Tibial artery (tissue), 4 donors: ENCODE results near the gene NINJ1.

Experiments used
- DNase-seq, 2 donors: peaks; one replicate each; pipeline ENCODE4 v3.0.0-alpha.2; 2019
- H3K27ac ChIP-seq, 2 donors: fragments of 200-600 bp; sonication (generic) in 1 of 2; 1 replicate in 1 of 2; 2 replicates in 1 of 2; pipeline ENCODE4 v1.5.1; 2018 to 2019; ENCODE audit warnings: mild to moderate bottlenecking in 1 of 2
- H3K27me3 ChIP-seq, 2 donors: fragments of 200-600 bp; sonication (generic) in 1 of 2; one replicate each; pipeline versions ENCODE4 v1.5.1 to v1.6.0; 2016 to 2019
- H3K36me3 ChIP-seq, 3 donors: fragments of 200-600 bp; sonication (generic) in 2 of 3; one replicate each; pipeline ENCODE4 v1.5.1; 2016 to 2019; ENCODE audit warnings: mild to moderate bottlenecking in 2 of 3
- H3K4me1 ChIP-seq, 4 donors: fragments of 200-600 bp; sonication (generic) in 2 of 4; 1 replicate in 3 of 4; 2 replicates in 1 of 4; pipeline ENCODE4 v1.5.1; 2016 to 2019
- H3K4me3 ChIP-seq, 2 donors: fragments of 200-600 bp; sonication (generic) in 1 of 2; 1 replicate in 1 of 2; 2 replicates in 1 of 2; pipeline ENCODE4 v1.5.1; 2018 to 2019; ENCODE audit warnings: mild to moderate bottlenecking in 2 of 2
- H3K9me3 ChIP-seq, 3 donors: fragments of 200-600 bp; sonication (generic) in 1 of 3; one replicate each; pipeline ENCODE4 v1.5.1; 2016 to 2019
- intact Hi-C: fragments of 100-400 bp; cut with DNase I; formaldehyde crosslinking; loops from one replicate; pipeline ENCODE4 v1.15.0; 2023; ENCODE audit warnings: low total_unique reads
- TF ChIP-seq, protein P1 (sequence below), 2 experiments: fragments of 200-600 bp in 1 of 2; fragments of 450-650 bp in 1 of 2; IDR thresholded peaks; one replicate each; pipeline ENCODE4 v1.5.1; 2017 to 2019; ENCODE audit warnings: antibody characterized with exemption in 2 of 2, mild to moderate bottlenecking in 1 of 2, moderate library complexity in 1 of 2

Gene NINJ1

DNA sequence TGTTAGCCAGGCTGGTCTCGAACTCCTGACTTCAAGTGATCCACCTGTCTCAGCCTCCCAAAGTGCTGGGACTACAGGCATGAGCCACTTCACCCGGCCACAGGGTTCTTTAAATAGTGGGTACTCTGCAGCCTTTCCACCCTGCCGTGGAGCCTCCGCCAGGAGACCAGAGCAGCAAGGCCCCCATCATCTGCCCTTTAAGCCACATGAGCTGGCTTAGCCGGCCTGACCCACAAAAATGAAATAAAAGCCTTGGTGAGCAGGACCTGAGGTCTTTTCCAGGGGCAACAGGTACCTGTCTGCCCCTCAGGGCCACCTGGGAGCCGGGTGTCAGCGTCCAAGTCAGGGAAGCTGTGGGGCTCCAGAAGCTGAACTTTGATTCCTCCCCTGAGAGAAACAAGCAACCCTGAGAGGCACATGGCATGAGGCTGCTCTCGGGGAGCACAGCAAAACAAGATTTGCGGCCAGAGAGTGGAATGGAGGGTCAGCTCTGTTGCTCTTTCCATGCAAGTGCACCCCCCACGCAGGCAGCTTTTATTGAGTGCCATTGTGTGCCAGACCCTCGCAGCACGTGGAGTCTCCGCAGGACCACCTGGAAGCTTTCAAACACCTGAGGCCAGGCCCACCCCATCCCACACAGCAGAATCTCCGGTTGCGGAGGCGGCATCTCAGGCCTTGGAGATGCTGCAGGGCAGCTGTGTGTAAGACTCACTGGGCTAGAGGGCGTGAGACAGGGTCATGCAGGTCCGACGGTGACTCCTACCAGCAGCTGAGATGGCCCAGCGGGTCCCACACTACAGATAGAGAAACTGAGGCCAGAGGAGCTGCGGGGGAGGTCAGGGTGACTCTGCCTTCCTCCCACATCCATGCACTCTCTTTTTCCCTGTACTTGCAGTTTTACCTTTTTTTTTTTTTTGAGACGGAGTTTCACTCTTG, 45.1 kb upstream of the NINJ1 start:
- Histone ChIP-seq H3K4me1 (peaks cover 0 to 10% (median 8%) of the 10 kb centered on the region in 4 donors), H3K27me3 (peaks cover 0 to 9% of the 10 kb centered on the region in 2 donors), H3K9me3 (no peaks in the 10 kb centered on the region), H3K36me3 (no peaks in the 10 kb centered on the region), H3K4me3 (no peak overlapping the region), H3K27ac (no peak overlapping the region)
- intact Hi-C loops, result no loop called here
- TF ChIP-seq, protein P1, sequence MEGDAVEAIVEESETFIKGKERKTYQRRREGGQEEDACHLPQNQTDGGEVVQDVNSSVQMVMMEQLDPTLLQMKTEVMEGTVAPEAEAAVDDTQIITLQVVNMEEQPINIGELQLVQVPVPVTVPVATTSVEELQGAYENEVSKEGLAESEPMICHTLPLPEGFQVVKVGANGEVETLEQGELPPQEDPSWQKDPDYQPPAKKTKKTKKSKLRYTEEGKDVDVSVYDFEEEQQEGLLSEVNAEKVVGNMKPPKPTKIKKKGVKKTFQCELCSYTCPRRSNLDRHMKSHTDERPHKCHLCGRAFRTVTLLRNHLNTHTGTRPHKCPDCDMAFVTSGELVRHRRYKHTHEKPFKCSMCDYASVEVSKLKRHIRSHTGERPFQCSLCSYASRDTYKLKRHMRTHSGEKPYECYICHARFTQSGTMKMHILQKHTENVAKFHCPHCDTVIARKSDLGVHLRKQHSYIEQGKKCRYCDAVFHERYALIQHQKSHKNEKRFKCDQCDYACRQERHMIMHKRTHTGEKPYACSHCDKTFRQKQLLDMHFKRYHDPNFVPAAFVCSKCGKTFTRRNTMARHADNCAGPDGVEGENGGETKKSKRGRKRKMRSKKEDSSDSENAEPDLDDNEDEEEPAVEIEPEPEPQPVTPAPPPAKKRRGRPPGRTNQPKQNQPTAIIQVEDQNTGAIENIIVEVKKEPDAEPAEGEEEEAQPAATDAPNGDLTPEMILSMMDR (IDR thresholded peaks at IDR 0.05), result no peak
- DNase-seq, result no peak

GRCh38 chr9:93177676-93178075, 43.6 kb upstream of the NINJ1 start:
- intact Hi-C loops, result no loop called here
- Histone ChIP-seq H3K36me3 (no peaks in the 10 kb centered on the region), H3K9me3 (no peaks in the 10 kb centered on the region), H3K4me1 (no peaks in the 10 kb centered on the region), H3K4me3 (no peak overlapping the region), H3K27me3 (peaks cover 0 to 9% of the 10 kb centered on the region in 2 donors), H3K27ac (no peak overlapping the region)
- TF ChIP-seq, protein P1 (IDR thresholded peaks at IDR 0.05), result no peak
- no peak for DNase-seq

DNA sequence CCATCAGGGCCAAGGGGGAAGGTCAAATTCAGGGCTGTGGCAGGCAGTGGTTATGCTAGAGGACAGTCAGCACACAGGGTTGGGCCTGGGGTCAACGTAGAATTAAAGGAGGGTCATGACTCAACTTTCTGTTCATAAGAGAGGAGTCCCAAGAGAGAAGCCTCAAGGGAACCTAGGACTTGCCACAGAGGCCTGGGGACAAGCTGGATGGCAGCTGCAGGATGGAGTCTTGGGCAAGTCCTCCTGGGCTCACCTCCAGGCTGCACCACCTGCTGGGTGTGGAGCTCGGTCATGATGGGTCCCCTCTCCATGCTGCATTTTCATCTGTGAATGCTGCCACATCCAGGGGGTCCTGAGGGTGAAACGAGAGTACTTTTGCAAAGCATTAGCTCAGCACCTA, 40.9 kb upstream of the NINJ1 start:
- no peak overlapping the region for H3K4me3 ChIP-seq
- no peaks in the 10 kb centered on the region for H3K9me3 ChIP-seq
- no peaks in the 10 kb centered on the region for H3K36me3 ChIP-seq
- TF ChIP-seq, protein P1 (IDR thresholded peaks at IDR 0.05), result no peak
- no peak for DNase-seq
- H3K27ac ChIP-seq, result no peak overlapping the region
- intact Hi-C loops, result no loop called here
- no peaks in the 10 kb centered on the region for H3K4me1 ChIP-seq
- peaks cover 0 to 9% of the 10 kb centered on the region in 2 donors for H3K27me3 ChIP-seq

- Histone ChIP-seq H3K4me1 (no peaks in the 10 kb centered on the region), H3K27me3 (peaks cover 0 to 9% of the 10 kb centered on the region in 2 donors), H3K36me3 (no peaks in the 10 kb centered on the region), H3K27ac (no peak overlapping the region), H3K9me3 (no peaks in the 10 kb centered on the region), H3K4me3 (no peak overlapping the region)
- no peak for DNase-seq
- TF ChIP-seq, protein P1 (IDR thresholded peaks at IDR 0.05), result no peak
- intact Hi-C loops, result no loop called here
Observed at GRCh38 chr9:93173365-93174051, 39.5 kb upstream of the NINJ1 start.

- Histone ChIP-seq H3K4me3 (no peak overlapping the region), H3K36me3 (no peaks in the 10 kb centered on the region), H3K9me3 (no peaks in the 10 kb centered on the region), H3K27me3 (peaks cover 0 to 9% of the 10 kb centered on the region in 2 donors), H3K4me1 (no peaks in the 10 kb centered on the region), H3K27ac (no peak overlapping the region)
- DNase-seq, result no peak
- intact Hi-C loops, result no loop called here
- TF ChIP-seq, protein P1 (IDR thresholded peaks at IDR 0.05), result no peak
Observed at GRCh38 chr9:93172666-93173364, 38.8 kb upstream of the NINJ1 start.
